Activated CD4-positive, alpha-beta T cell treated with anti-CD3 and anti-CD28 coated beads, Interleukin-2, amount 10 ng/mL, durations not matched to agents 7 days and 5 days (primary cell): ENCODE data around the gene MTMR12. TPM values are rescaled to one million over a fixed set of nuclear protein-coding genes. Genes with fewer than 3 reads are reported as not detected.

ENCODE experiments used
- CTCF ChIA-PET: fragments of 350-600 bp; sonication (Branson Sonifier 250); formaldehyde crosslinking; loops from one replicate; lab custom pipeline; 2021; ENCODE audit warnings: antibody characterized with exemption; lab: Charles Lee
- POLR2A ChIA-PET: fragments of 350-600 bp; sonication (Branson Sonifier 250); formaldehyde crosslinking; loops from one replicate; lab custom pipeline; 2021; ENCODE audit warnings: antibody characterized with exemption; lab: Charles Lee
- DNase-seq: peaks from one replicate; pipeline ENCODE4 v3.0.0-alpha.2; 2020
- H3K27ac Mint-ChIP-seq: one replicate; pipeline ENCODE4 v1.8.0; 2021; ENCODE audit warnings: mild to moderate bottlenecking, moderate library complexity, mixed read lengths
- H3K27me3 Mint-ChIP-seq: one replicate; pipeline ENCODE4 v1.8.0; 2021; ENCODE audit warnings: mixed read lengths
- H3K36me3 Mint-ChIP-seq: one replicate; pipeline ENCODE4 v1.8.0; 2021; ENCODE audit warnings: low read depth, mixed read lengths
- H3K4me1 Mint-ChIP-seq: one replicate; pipeline ENCODE4 v1.8.0; 2021; ENCODE audit warnings: mixed read lengths
- H3K4me3 Mint-ChIP-seq: one replicate; pipeline ENCODE4 v1.8.0; 2021; ENCODE audit warnings: mild to moderate bottlenecking, moderate library complexity, mixed read lengths
- H3K9me3 Mint-ChIP-seq: one replicate; pipeline ENCODE4 v1.8.0; 2021; ENCODE audit warnings: mixed read lengths
- total RNA-seq, 2 experiments: library from RNA; stranded (reverse); gene quantifications; one replicate each; pipeline ENCODE4 v1.2.3, GENCODE V29; 2021

The MTMR12 gene
- total RNA-seq, 2 experiments from 2014 or later = 24.3 to 29.1 TPM

DNA sequence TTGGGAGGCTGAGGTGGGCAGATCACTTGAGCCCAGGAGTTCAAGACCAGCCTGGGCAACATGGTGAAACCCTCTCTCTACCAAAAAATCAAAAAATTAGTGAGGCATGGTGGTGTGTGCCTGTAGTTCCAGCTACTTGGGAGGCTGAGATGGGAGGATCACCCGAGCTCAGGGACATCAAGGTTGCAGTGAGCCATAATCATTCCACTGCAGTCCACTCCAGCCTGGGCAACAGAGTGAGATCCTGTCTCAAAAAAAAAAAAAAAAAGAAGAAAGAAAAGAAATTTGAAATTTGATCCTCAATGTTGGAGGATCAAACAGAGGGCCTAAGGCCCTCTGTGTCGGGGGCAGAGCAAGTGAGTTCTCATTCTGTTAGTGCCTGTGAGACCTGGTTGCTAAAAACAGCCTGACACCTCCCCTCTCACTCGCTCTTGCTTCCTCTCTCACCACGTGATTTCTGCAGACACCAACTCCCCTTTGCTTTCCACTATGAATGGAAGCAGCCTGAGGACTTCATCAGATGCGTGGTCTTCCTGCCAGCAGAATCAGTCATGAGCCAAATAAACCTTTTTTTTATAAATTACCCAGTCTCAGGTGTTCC, 130.2 kb downstream of the MTMR12 start:
- peaks cover 4% of the 10 kb centered on the region for H3K4me1 Mint-ChIP-seq
- ChIA-PET POLR2A (no interaction called here), CTCF (interaction anchor here (1.2 kb wide), 1 partner anchor 101 kb away, joined by 3 read pairs; no protein-coding TSS in a partner anchor)
- peaks cover 3% of the 10 kb centered on the region for H3K9me3 Mint-ChIP-seq
- no peak overlapping the region for H3K27ac Mint-ChIP-seq
- H3K27me3 Mint-ChIP-seq = peaks cover 5% of the 10 kb centered on the region
- peaks cover 1% of the 10 kb centered on the region for H3K36me3 Mint-ChIP-seq
- no peak for DNase-seq
- no peak overlapping the region for H3K4me3 Mint-ChIP-seq

Other genes with a start within 250 kb of the MTMR12 start
- gene GOLPH3, start 138.6 kb downstream of the MTMR12 start, total RNA-seq = 10 to 100 TPM; 67.3 to 71.3 TPM
- gene ZFR, start 131.8 kb upstream of the MTMR12 start, total RNA-seq = 10 to 100 TPM; 46.6 to 52.1 TPM